K562 treated with DMSO at 1 percent for 12 hours (cell line): ENCODE results near the gene REEP2. TPM values are rescaled to one million over a fixed set of nuclear protein-coding genes. Genes with fewer than 3 reads are reported as not detected.

ENCODE experiments used
- total RNA-seq: library from RNA; unstranded; fragments of 300-600 nt; gene quantifications from 2 replicates; pipeline ENCODE4 v1.2.3, GENCODE V29; 2022; ENCODE audit not compliant: insufficient read depth

REEP2 gene
- total RNA-seq: 0.33 and 1.1 TPM in 2 replicates

GRCh38 chr5:138438724-138439476, at the start of gene REEP2:
Gene REEP2 (plus strand): TSS chr5:138439057. CDS start chr5:138439209, 152 bp downstream.

GRCh38 chr5:138465261-138466124, 26.6 kb downstream of the REEP2 start, which contains the start of gene EGR1:
Gene EGR1 (plus strand): TSS chr5:138465479. CDS start chr5:138465762, 283 bp downstream.

Other genes with a start within 250 kb of the REEP2 start
- 15.6 and 40.8 TPM in 2 replicates for gene CDC23, start 225.7 kb upstream of the REEP2 start, total RNA-seq
- not detected in 2 replicates for gene GFRA3, start 164.4 kb upstream of the REEP2 start, total RNA-seq
- gene CDC25C, start 107.3 kb upstream of the REEP2 start, total RNA-seq: 29.7 and 46.0 TPM in 2 replicates
- 26.6 and 52.7 TPM in 2 replicates for gene FAM53C, start 100.8 kb upstream of the REEP2 start, total RNA-seq
- 14.5 and 59.5 TPM in 2 replicates for gene KDM3B, start 86.4 kb upstream of the REEP2 start, total RNA-seq
- gene EGR1, start 26.4 kb downstream of the REEP2 start, total RNA-seq: 14.1 and 30.2 TPM in 2 replicates
- gene ETF1, start 104.2 kb downstream of the REEP2 start, total RNA-seq: 38.2 and 78.6 TPM in 2 replicates
- 162 and 302 TPM in 2 replicates for gene HSPA9, start 136.3 kb downstream of the REEP2 start, total RNA-seq